ENCODE measurements around the gene ADAMTS15.

ADAMTS15 gene

GRCh38 chr11:130439160-130439519 lies 9.3 kb upstream of the ADAMTS15 start:
- no peak for DNase-seq (ENCODE audit: extremely low read depth, insufficient read length)
- Histone ChIP-seq H3K36me3 (ENCODE audit: control insufficient read depth, insufficient read depth, low read length) (no peaks in the 10 kb centered on the region), H3K27me3 (replicated peaks; ENCODE audit: control insufficient read depth, insufficient read depth, low read length) (peaks cover 4% of the 10 kb centered on the region), H3K4me3 (replicated peaks; ENCODE audit: low read depth, low read length) (no peak overlapping the region)
- TF ChIP-seq CTCF (IDR thresholded peaks at IDR 0.05; ENCODE audit: insufficient read depth, low read length, poor library complexity, severe bottlenecking), result no peak

GRCh38 chr11:130439876-130440275 lies 8.6 kb upstream of the ADAMTS15 start:
- no peak for TF ChIP-seq CTCF (IDR thresholded peaks at IDR 0.05; ENCODE audit: insufficient read depth, low read length, poor library complexity, severe bottlenecking)
- no peak for DNase-seq (ENCODE audit: extremely low read depth, insufficient read length)
- Histone ChIP-seq H3K36me3 (ENCODE audit: control insufficient read depth, insufficient read depth, low read length) (no peaks in the 10 kb centered on the region), H3K4me3 (replicated peaks; ENCODE audit: low read depth, low read length) (no peak overlapping the region), H3K27me3 (replicated peaks; ENCODE audit: control insufficient read depth, insufficient read depth, low read length) (peaks cover 4% of the 10 kb centered on the region)

GRCh38 chr11:130441719-130442118 lies 6.7 kb upstream of the ADAMTS15 start:
- Histone ChIP-seq H3K27me3 (replicated peaks; ENCODE audit: control insufficient read depth, insufficient read depth, low read length) (peaks cover 4% of the 10 kb centered on the region), H3K4me3 (replicated peaks; ENCODE audit: low read depth, low read length) (no peak overlapping the region), H3K36me3 (ENCODE audit: control insufficient read depth, insufficient read depth, low read length) (no peaks in the 10 kb centered on the region)
- TF ChIP-seq CTCF (IDR thresholded peaks at IDR 0.05; ENCODE audit: insufficient read depth, low read length, poor library complexity, severe bottlenecking), result no peak
- no peak for DNase-seq (ENCODE audit: extremely low read depth, insufficient read length)

- peaks cover 4% of the 10 kb centered on the region for H3K27me3 ChIP-seq (replicated peaks; ENCODE audit: control insufficient read depth, insufficient read depth, low read length)
- DNase-seq (ENCODE audit: extremely low read depth, insufficient read length), result no peak
- H3K36me3 ChIP-seq (ENCODE audit: control insufficient read depth, insufficient read depth, low read length), result no peaks in the 10 kb centered on the region
- TF ChIP-seq CTCF (IDR thresholded peaks at IDR 0.05; ENCODE audit: insufficient read depth, low read length, poor library complexity, severe bottlenecking), result no peak
- no peak overlapping the region for H3K4me3 ChIP-seq (replicated peaks; ENCODE audit: low read depth, low read length)
These were observed 5.7 kb upstream of the ADAMTS15 start for GRCh38 chr11:130442737-130443136.

GRCh38 chr11:130445788-130446187 lies 2.7 kb upstream of the ADAMTS15 start:
- H3K27me3 ChIP-seq (replicated peaks; ENCODE audit: control insufficient read depth, insufficient read depth, low read length), result no peaks in the 10 kb centered on the region; the same call in none of the 2 replicates
- no peak for DNase-seq (ENCODE audit: extremely low read depth, insufficient read length)
- no peak overlapping the region for H3K4me3 ChIP-seq (replicated peaks; ENCODE audit: low read depth, low read length)
- H3K36me3 ChIP-seq (ENCODE audit: control insufficient read depth, insufficient read depth, low read length), result no peaks in the 10 kb centered on the region
- no peak for TF ChIP-seq CTCF (IDR thresholded peaks at IDR 0.05; ENCODE audit: insufficient read depth, low read length, poor library complexity, severe bottlenecking)

GRCh38 chr11:130448039-130448415 lies 418 bp upstream of the ADAMTS15 start:
- no peak for DNase-seq (ENCODE audit: extremely low read depth, insufficient read length)
- TF ChIP-seq CTCF (IDR thresholded peaks at IDR 0.05; ENCODE audit: insufficient read depth, low read length, poor library complexity, severe bottlenecking), result no peak
- H3K4me3 ChIP-seq (replicated peaks; ENCODE audit: low read depth, low read length), result no peak overlapping the region; the same call in 1 of the 2 replicates
- H3K36me3 ChIP-seq (ENCODE audit: control insufficient read depth, insufficient read depth, low read length), result no peaks in the 10 kb centered on the region
- peaks cover 4% of the 10 kb centered on the region for H3K27me3 ChIP-seq (replicated peaks; ENCODE audit: control insufficient read depth, insufficient read depth, low read length)
